Uterus (tissue), 4 donors: ENCODE results near the gene KHDC1. TPM values are rescaled to one million over a fixed set of nuclear protein-coding genes. Genes with fewer than 3 reads are reported as not detected.
"Not testable (repeated sequence)": the region's sequence is repeated elsewhere in the genome, so short reads cannot be mapped to it uniquely, and the experiment has no call there.

Experiments used
- DNase-seq, 2 donors: peaks; one replicate each; pipeline ENCODE4 v3.0.0-alpha.2; 2019 to 2020
- H3K27ac ChIP-seq, 2 donors: fragments of 200-600 bp; sonication (generic); 1 replicate in 1 of 2; 2 replicates in 1 of 2; pipeline ENCODE4 v1.5.1; 2016 to 2018
- H3K27me3 ChIP-seq, 2 donors: fragments of 200-600 bp; sonication (generic); one replicate each; pipeline ENCODE4 v1.5.1; 2018 to 2019; ENCODE audit warnings: control low read depth in 1 of 2
- H3K36me3 ChIP-seq, 2 donors: fragments of 200-600 bp; sonication (generic); one replicate each; pipeline ENCODE4 v1.5.1; 2019; ENCODE audit warnings: control low read depth in 1 of 2
- H3K4me1 ChIP-seq, 2 donors: fragments of 200-600 bp; sonication (generic); one replicate each; pipeline ENCODE4 v1.5.1; 2018 to 2019; ENCODE audit warnings: control low read depth in 1 of 2
- H3K4me3 ChIP-seq, 2 donors: fragments of 200-600 bp; sonication (generic); 1 replicate in 1 of 2; 2 replicates in 1 of 2; pipeline ENCODE4 v1.5.1; 2018 to 2019; ENCODE audit warnings: mild to moderate bottlenecking in 1 of 2
- H3K9me3 ChIP-seq, 2 donors: fragments of 200-600 bp; sonication (generic); one replicate each; pipeline ENCODE4 v1.5.1; 2019; ENCODE audit warnings: control low read depth in 1 of 2
- CTCF ChIP-seq, 4 experiments: fragments of 200-600 bp in 2 of 4; fragments of 450-650 bp in 2 of 4; sonication (generic) in 2 of 4; IDR thresholded peaks; one replicate each; pipeline ENCODE4 v1.5.1; 2016 to 2019; ENCODE audit warnings: antibody characterized with exemption in 4 of 4, mild to moderate bottlenecking in 2 of 4, moderate library complexity in 1 of 4
- POLR2A ChIP-seq, 2 donors: fragments of 450-650 bp; IDR thresholded peaks; one replicate each; pipeline ENCODE4 v1.6.1; 2016; ENCODE audit warnings: antibody characterized with exemption in 2 of 2, mild to moderate bottlenecking in 1 of 2, moderate library complexity in 1 of 2
- intact Hi-C: fragments of 100-400 bp; cut with DNase I; formaldehyde crosslinking; loops from one replicate; pipeline ENCODE4 v1.15.1; 2023; ENCODE audit warnings: low total_unique reads
- total RNA-seq, 4 donors: library from RNA; depleted of rRNA in 3 of 4; stranded (reverse); fragments of >200 nt in 3 of 4; gene quantifications; one replicate each; pipeline versions ENCODE4 v1.1.0 to v1.2.4, GENCODE V29; 2014 to 2023
- donor health status: DM: yes; HTN: yes; CAD: no.

Gene KHDC1
- total RNA-seq, 4 donors from 2014 or later: 1.0 to 4.8 (median 1.8) TPM; not detected in 1

DNA sequence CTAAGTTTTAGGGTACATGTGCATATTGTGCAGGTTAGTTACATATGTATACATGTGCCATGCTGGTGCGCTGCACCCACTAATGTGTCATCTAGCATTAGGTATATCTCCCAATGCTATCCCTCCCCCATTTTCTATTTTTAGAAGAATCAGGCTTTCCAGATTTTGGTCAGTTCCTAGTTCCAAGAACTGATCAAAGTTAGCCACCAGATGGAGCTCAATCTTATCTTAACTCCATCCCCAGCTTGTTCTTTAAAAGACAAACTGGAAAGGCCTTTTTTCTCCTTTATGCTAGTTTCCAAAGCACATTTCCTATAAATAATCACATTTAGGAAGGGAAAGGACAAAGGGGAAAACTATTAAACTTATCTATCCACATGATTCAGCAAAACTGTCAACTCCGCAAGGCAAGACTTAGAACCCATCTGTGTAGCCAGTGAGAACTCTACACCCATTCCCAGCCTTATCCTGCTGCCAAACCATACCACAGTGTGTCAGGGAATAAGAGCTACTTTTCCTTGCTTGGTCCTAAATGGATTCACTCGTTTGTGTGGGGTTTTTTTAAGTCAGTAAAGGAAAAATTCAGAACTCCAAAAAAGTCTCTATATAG lies 22.8 kb upstream of the KHDC1 start:
- TF ChIP-seq CTCF (IDR thresholded peaks at IDR 0.05) (peak; percentile 23 to 31 (median 26)), POLR2A (IDR thresholded peaks at IDR 0.05) (no peak)
- DNase-seq: no peak
- Histone ChIP-seq H3K36me3 (no peaks in the 10 kb centered on the region), H3K9me3 (no peaks in the 10 kb centered on the region), H3K27ac (no peak overlapping the region), H3K4me1 (no peaks in the 10 kb centered on the region), H3K4me3 (no peak overlapping the region), H3K27me3 (no peaks in the 10 kb centered on the region)
- intact Hi-C loops: no loop called here

GRCh38 chr6:73282871-73283270 lies 19.9 kb upstream of the KHDC1 start:
- H3K4me1 ChIP-seq: no peaks in the 10 kb centered on the region
- no peak overlapping the region for H3K4me3 ChIP-seq
- intact Hi-C loops: no loop called here
- H3K36me3 ChIP-seq: no peaks in the 10 kb centered on the region
- no peak overlapping the region for H3K27ac ChIP-seq
- no peak for DNase-seq
- no peak for TF ChIP-seq POLR2A (IDR thresholded peaks at IDR 0.05)
- no peaks in the 10 kb centered on the region for H3K9me3 ChIP-seq
- H3K27me3 ChIP-seq: no peaks in the 10 kb centered on the region

- H3K4me3 ChIP-seq, H3K27ac ChIP-seq, H3K36me3 ChIP-seq, intact Hi-C loops, DNase-seq, H3K9me3 ChIP-seq, H3K4me1 ChIP-seq, H3K27me3 ChIP-seq: not testable (repeated sequence)
These were observed 18.7 kb upstream of the KHDC1 start for GRCh38 chr6:73281684-73282083.

DNA sequence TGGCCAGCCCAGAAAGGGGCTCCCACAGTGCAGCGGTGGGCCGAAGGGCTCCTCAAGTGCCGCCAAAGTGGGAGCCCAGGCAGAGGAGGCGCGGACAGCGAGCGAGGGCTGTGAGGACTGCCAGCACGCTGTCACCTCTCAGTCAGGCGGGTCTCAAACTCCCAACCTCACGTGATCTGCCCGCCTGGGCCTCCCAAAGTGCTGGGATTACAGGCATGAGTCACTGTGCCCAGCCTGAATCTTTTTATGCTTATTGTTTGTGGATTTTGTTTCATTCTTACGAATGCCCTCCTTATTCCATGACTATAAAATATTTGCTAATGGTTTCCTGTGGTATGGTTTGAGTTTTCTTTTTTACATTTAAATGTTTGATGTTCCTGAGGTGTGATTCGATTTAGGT lies 6.3 kb upstream of the KHDC1 start:
- DNase-seq, H3K36me3 ChIP-seq, H3K27me3 ChIP-seq, H3K4me3 ChIP-seq, H3K4me1 ChIP-seq, H3K27ac ChIP-seq, intact Hi-C loops, H3K9me3 ChIP-seq: not testable (repeated sequence)

DNA sequence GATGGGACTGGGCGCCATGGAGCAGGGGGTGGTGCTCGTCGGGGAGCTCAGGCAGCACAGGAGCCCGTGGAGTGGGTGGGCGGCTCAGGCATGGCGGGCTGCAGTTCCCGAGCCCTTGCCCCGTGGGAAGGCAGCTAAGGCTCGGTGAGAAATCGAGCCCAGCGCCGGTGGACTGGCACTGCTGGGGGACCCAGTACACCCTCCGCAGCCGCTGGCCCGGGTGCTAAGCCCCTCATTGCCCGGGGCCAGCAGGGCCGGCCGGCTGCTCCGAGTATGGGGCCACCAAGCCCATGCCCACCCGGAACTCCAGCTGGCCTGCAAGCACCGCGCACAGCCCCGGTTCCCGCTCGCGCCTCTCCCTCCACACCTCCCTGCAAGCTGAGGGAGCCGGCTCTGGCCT lies 5.9 kb upstream of the KHDC1 start:
- H3K4me1 ChIP-seq, H3K27me3 ChIP-seq, H3K9me3 ChIP-seq, H3K27ac ChIP-seq, H3K36me3 ChIP-seq, H3K4me3 ChIP-seq, intact Hi-C loops, DNase-seq: not testable (repeated sequence)

GRCh38 chr6:73264446-73264845 lies 1.4 kb upstream of the KHDC1 start:
- H3K4me3 ChIP-seq: no peak overlapping the region
- TF ChIP-seq CTCF (IDR thresholded peaks at IDR 0.05): no peak
- no peak for TF ChIP-seq POLR2A (IDR thresholded peaks at IDR 0.05)
- H3K9me3 ChIP-seq: no peaks in the 10 kb centered on the region
- H3K4me1 ChIP-seq: no peaks in the 10 kb centered on the region
- no peaks in the 10 kb centered on the region for H3K27me3 ChIP-seq
- H3K36me3 ChIP-seq: no peaks in the 10 kb centered on the region
- DNase-seq: no peak
- intact Hi-C loops: no loop called here
- no peak overlapping the region for H3K27ac ChIP-seq

DNA sequence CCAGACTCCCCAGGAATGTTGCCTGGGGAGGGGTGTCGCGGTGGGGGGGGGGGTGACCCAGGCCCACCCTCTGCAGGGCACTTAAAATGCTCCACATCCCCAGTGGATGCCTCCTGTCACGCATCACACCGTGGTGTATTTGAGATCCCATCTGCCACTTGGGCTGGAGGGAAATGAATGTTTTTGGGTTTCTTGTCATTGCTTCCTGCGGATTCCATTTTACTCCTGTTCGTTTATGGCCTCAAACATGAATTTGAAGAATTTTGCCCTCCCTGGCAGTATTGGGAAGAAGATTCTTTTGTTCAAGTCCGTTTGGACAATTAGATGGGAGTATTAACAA lies 544 bp upstream of the KHDC1 start:
- no peak for TF ChIP-seq POLR2A (IDR thresholded peaks at IDR 0.05)
- no peak for TF ChIP-seq CTCF (IDR thresholded peaks at IDR 0.05)
- H3K36me3 ChIP-seq: no peaks in the 10 kb centered on the region
- H3K4me3 ChIP-seq: peak overlapping the region; percentile 68 to 69
- no peaks in the 10 kb centered on the region for H3K9me3 ChIP-seq
- H3K27ac ChIP-seq: peak overlapping the region; percentile 64 to 75
- no peak for DNase-seq
- intact Hi-C loops: no loop called here
- H3K27me3 ChIP-seq: no peaks in the 10 kb centered on the region
- H3K4me1 ChIP-seq: no peaks in the 10 kb centered on the region
